ENCODE results near the gene SRPK3. TPM values are rescaled to one million over a fixed set of nuclear protein-coding genes. Genes with fewer than 3 reads are reported as not detected.

Gene SRPK3
- not detected for total RNA-seq
- polyA plus RNA-seq = not detected

GRCh38 chrX:153780678-153781427, at the start of gene SRPK3:
SRPK3 (plus strand) TSS chrX:153781041; CDS start chrX:153781087, 46 bp downstream.
- no peaks in the 10 kb centered on the region for H3K4me1 ChIP-seq (ENCODE audit: control insufficient read depth, insufficient read depth, low read length, poor library complexity, severe bottlenecking)
- H3K36me3 ChIP-seq (ENCODE audit: control insufficient read depth, insufficient read depth, low read length) = no peaks in the 10 kb centered on the region
- peak within 1 kb of the TSS in 2 of 3 donors; percentile 46 to 61 for H3K27ac Mint-ChIP-seq
- no peaks in the 10 kb centered on the region for H3K9me3 ChIP-seq (ENCODE audit: control insufficient read depth in 2 of 2, low read length in 2 of 2)
- no peaks in the 10 kb centered on the region for H3K27me3 ChIP-seq (ENCODE audit: control insufficient read depth, insufficient read depth, low read length)
- peak within 1 kb of the TSS in 1 of 4 donors; percentile 61 for H3K4me3 Mint-ChIP-seq
- H3K9me3 Mint-ChIP-seq = peaks cover 0 to 3% (median 0%) of the 10 kb centered on the region in 7 donors
- H3K27me3 Mint-ChIP-seq = peaks cover 7% of the 10 kb centered on the region
- ATAC-seq (ENCODE audit: low read depth in 2 of 2) = no peak
- no peaks in the 10 kb centered on the region for H3K36me3 Mint-ChIP-seq
- H3K4me3 ChIP-seq (ENCODE audit: low read depth, low read length) = no peak within 1 kb of the TSS
- H3K27ac ChIP-seq (ENCODE audit: insufficient read depth, low read length, poor library complexity, severe bottlenecking) = no peak within 1 kb of the TSS
- H3K4me1 Mint-ChIP-seq = peaks cover 0 to 6% (median 0%) of the 10 kb centered on the region in 4 donors
- DNase-seq = no peak

GRCh38 chrX:153731117-153731844, 49.6 kb upstream of the SRPK3 start:
- peaks cover 0 to 3% (median 0%) of the 10 kb centered on the region in 7 donors for H3K9me3 Mint-ChIP-seq
- Histone ChIP-seq H3K9me3 (ENCODE audit: control insufficient read depth in 2 of 2, low read length in 2 of 2) (no peaks in the 10 kb centered on the region), H3K4me3 (ENCODE audit: low read depth, low read length) (no peak overlapping the region), H3K27me3 (ENCODE audit: control insufficient read depth, insufficient read depth, low read length) (no peaks in the 10 kb centered on the region), H3K4me1 (ENCODE audit: control insufficient read depth, insufficient read depth, low read length, poor library complexity, severe bottlenecking) (peaks cover 16% of the 10 kb centered on the region), H3K27ac (ENCODE audit: insufficient read depth, low read length, poor library complexity, severe bottlenecking) (no peak overlapping the region), H3K36me3 (ENCODE audit: control insufficient read depth, insufficient read depth, low read length) (no peaks in the 10 kb centered on the region)
- DNase-seq (no peak), ATAC-seq (ENCODE audit: low read depth in 2 of 2) (no peak)
- H3K36me3 Mint-ChIP-seq = peaks cover 15% of the 10 kb centered on the region
- H3K27ac Mint-ChIP-seq = peak overlapping the region in 1 of 3 donors; percentile 1
- peak overlapping the region in 1 of 4 donors; percentile 55 for H3K4me3 Mint-ChIP-seq
- no peaks in the 10 kb centered on the region for H3K27me3 Mint-ChIP-seq
- H3K4me1 Mint-ChIP-seq = peaks cover 5 to 27% (median 15%) of the 10 kb centered on the region in 4 donors

GRCh38 chrX:153731845-153732215, 49.0 kb upstream of the SRPK3 start:
- DNase-seq = no peak
- H3K4me1 Mint-ChIP-seq = peaks cover 5 to 25% (median 15%) of the 10 kb centered on the region in 4 donors
- no peaks in the 10 kb centered on the region for H3K9me3 ChIP-seq (ENCODE audit: control insufficient read depth in 2 of 2, low read length in 2 of 2)
- no peak overlapping the region for H3K27ac ChIP-seq (ENCODE audit: insufficient read depth, low read length, poor library complexity, severe bottlenecking)
- H3K4me3 ChIP-seq (ENCODE audit: low read depth, low read length) = no peak overlapping the region
- H3K27me3 Mint-ChIP-seq = no peaks in the 10 kb centered on the region
- H3K36me3 Mint-ChIP-seq = peaks cover 15% of the 10 kb centered on the region
- no peaks in the 10 kb centered on the region for H3K36me3 ChIP-seq (ENCODE audit: control insufficient read depth, insufficient read depth, low read length)
- H3K4me1 ChIP-seq (ENCODE audit: control insufficient read depth, insufficient read depth, low read length, poor library complexity, severe bottlenecking) = peaks cover 10% of the 10 kb centered on the region
- no peaks in the 10 kb centered on the region for H3K27me3 ChIP-seq (ENCODE audit: control insufficient read depth, insufficient read depth, low read length)
- H3K27ac Mint-ChIP-seq = peak overlapping the region in 1 of 3 donors; percentile 1
- peak overlapping the region in 1 of 4 donors; percentile 55 for H3K4me3 Mint-ChIP-seq
- ATAC-seq (ENCODE audit: low read depth in 2 of 2) = no peak
- peaks cover 0 to 3% (median 0%) of the 10 kb centered on the region in 7 donors for H3K9me3 Mint-ChIP-seq

- H3K4me3 Mint-ChIP-seq = no peak overlapping the region
- no peak for DNase-seq
These were observed 48.4 kb upstream of the SRPK3 start for GRCh38 chrX:153732401-153732800.

GRCh38 chrX:153733651-153734240, 47.1 kb upstream of the SRPK3 start:
- Mint-ChIP-seq H3K4me1 (peaks cover 5 to 17% (median 12%) of the 10 kb centered on the region in 4 donors), H3K9me3 (peaks cover 0 to 3% (median 0%) of the 10 kb centered on the region in 7 donors), H3K4me3 (peak overlapping the region in 1 of 4 donors; percentile 2), H3K27me3 (no peaks in the 10 kb centered on the region), H3K36me3 (peaks cover 15% of the 10 kb centered on the region), H3K27ac (no peak overlapping the region)
- no peaks in the 10 kb centered on the region for H3K36me3 ChIP-seq (ENCODE audit: control insufficient read depth, insufficient read depth, low read length)
- no peaks in the 10 kb centered on the region for H3K27me3 ChIP-seq (ENCODE audit: control insufficient read depth, insufficient read depth, low read length)
- H3K4me1 ChIP-seq (ENCODE audit: control insufficient read depth, insufficient read depth, low read length, poor library complexity, severe bottlenecking) = no peaks in the 10 kb centered on the region
- ATAC-seq (ENCODE audit: low read depth in 2 of 2) = no peak
- DNase-seq = no peak
- no peaks in the 10 kb centered on the region for H3K9me3 ChIP-seq (ENCODE audit: control insufficient read depth in 2 of 2, low read length in 2 of 2)
- no peak overlapping the region for H3K4me3 ChIP-seq (ENCODE audit: low read depth, low read length)
- no peak overlapping the region for H3K27ac ChIP-seq (ENCODE audit: insufficient read depth, low read length, poor library complexity, severe bottlenecking)

More at GRCh38 chrX:153732401-153732800, 48.4 kb upstream of the SRPK3 start:
- Mint-ChIP-seq H3K36me3 (peaks cover 15% of the 10 kb centered on the region), H3K9me3 (peaks cover 0 to 3% (median 0%) of the 10 kb centered on the region in 7 donors), H3K4me1 (peaks cover 5 to 19% (median 15%) of the 10 kb centered on the region in 4 donors), H3K27me3 (no peaks in the 10 kb centered on the region), H3K27ac (peak overlapping the region in 1 of 3 donors; percentile 94)
- Histone ChIP-seq H3K4me3 (ENCODE audit: low read depth, low read length) (no peak overlapping the region), H3K27me3 (ENCODE audit: control insufficient read depth, insufficient read depth, low read length) (no peaks in the 10 kb centered on the region), H3K36me3 (ENCODE audit: control insufficient read depth, insufficient read depth, low read length) (no peaks in the 10 kb centered on the region), H3K27ac (ENCODE audit: insufficient read depth, low read length, poor library complexity, severe bottlenecking) (no peak overlapping the region), H3K4me1 (ENCODE audit: control insufficient read depth, insufficient read depth, low read length, poor library complexity, severe bottlenecking) (peaks cover 5% of the 10 kb centered on the region), H3K9me3 (ENCODE audit: control insufficient read depth in 2 of 2, low read length in 2 of 2) (no peaks in the 10 kb centered on the region)
- ATAC-seq (ENCODE audit: low read depth in 2 of 2) = no peak

- H3K27ac Mint-ChIP-seq = no peak overlapping the region
- H3K27me3 ChIP-seq (ENCODE audit: control insufficient read depth, insufficient read depth, low read length) = no peaks in the 10 kb centered on the region
- peaks cover 0 to 3% (median 0%) of the 10 kb centered on the region in 7 donors for H3K9me3 Mint-ChIP-seq
These were observed 46.0 kb upstream of the SRPK3 start for GRCh38 chrX:153734871-153735270.

GRCh38 chrX:153735274-153735673, 45.6 kb upstream of the SRPK3 start:
- Mint-ChIP-seq H3K4me1 (peaks cover 5 to 19% (median 14%) of the 10 kb centered on the region in 4 donors), H3K4me3 (peak overlapping the region in 1 of 4 donors; percentile 41), H3K27me3 (no peaks in the 10 kb centered on the region), H3K27ac (no peak overlapping the region), H3K36me3 (peaks cover 15% of the 10 kb centered on the region), H3K9me3 (peaks cover 0 to 3% (median 0%) of the 10 kb centered on the region in 7 donors)
- H3K9me3 ChIP-seq (ENCODE audit: control insufficient read depth in 2 of 2, low read length in 2 of 2) = no peaks in the 10 kb centered on the region
- H3K36me3 ChIP-seq (ENCODE audit: control insufficient read depth, insufficient read depth, low read length) = no peaks in the 10 kb centered on the region
- H3K4me3 ChIP-seq (ENCODE audit: low read depth, low read length) = no peak overlapping the region
- no peak overlapping the region for H3K27ac ChIP-seq (ENCODE audit: insufficient read depth, low read length, poor library complexity, severe bottlenecking)
- peak; percentile 37 to 53 for ATAC-seq (ENCODE audit: low read depth in 2 of 2)
- DNase-seq = peak in 1 of 3 donors; percentile 48
- H3K4me1 ChIP-seq (ENCODE audit: control insufficient read depth, insufficient read depth, low read length, poor library complexity, severe bottlenecking) = peaks cover 2% of the 10 kb centered on the region
- H3K27me3 ChIP-seq (ENCODE audit: control insufficient read depth, insufficient read depth, low read length) = no peaks in the 10 kb centered on the region

More at GRCh38 chrX:153734871-153735270, 46.0 kb upstream of the SRPK3 start:
- H3K27ac ChIP-seq (ENCODE audit: insufficient read depth, low read length, poor library complexity, severe bottlenecking) = no peak overlapping the region
- ATAC-seq (ENCODE audit: low read depth in 2 of 2) (no peak), DNase-seq (no peak)
- H3K36me3 ChIP-seq (ENCODE audit: control insufficient read depth, insufficient read depth, low read length) = no peaks in the 10 kb centered on the region
- H3K9me3 ChIP-seq (ENCODE audit: control insufficient read depth in 2 of 2, low read length in 2 of 2) = no peaks in the 10 kb centered on the region
- Mint-ChIP-seq H3K4me3 (peak overlapping the region in 1 of 4 donors; percentile 41), H3K27me3 (no peaks in the 10 kb centered on the region), H3K4me1 (peaks cover 5 to 17% (median 13%) of the 10 kb centered on the region in 4 donors), H3K36me3 (peaks cover 15% of the 10 kb centered on the region)
- no peaks in the 10 kb centered on the region for H3K4me1 ChIP-seq (ENCODE audit: control insufficient read depth, insufficient read depth, low read length, poor library complexity, severe bottlenecking)
- no peak overlapping the region for H3K4me3 ChIP-seq (ENCODE audit: low read depth, low read length)
